Kidney tubule cell (primary cell): ENCODE measurements around the gene SMAD6.

ENCODE experiments used
- DNase-seq: peaks from one replicate; pipeline ENCODE4 v3.0.0-alpha.2; 2018; ENCODE audit warnings: low spot score

Gene SMAD6

GRCh38 chr15:66703540-66703941, 1.5 kb downstream of the SMAD6 start:
- DNase-seq, result peak; percentile 65

- DNase-seq, result peak; percentile 17
Measured at GRCh38 chr15:66704019-66704802, 2.2 kb downstream of the SMAD6 start.

- no peak for DNase-seq
Measured at GRCh38 chr15:66704803-66705153, 2.7 kb downstream of the SMAD6 start.

DNA sequence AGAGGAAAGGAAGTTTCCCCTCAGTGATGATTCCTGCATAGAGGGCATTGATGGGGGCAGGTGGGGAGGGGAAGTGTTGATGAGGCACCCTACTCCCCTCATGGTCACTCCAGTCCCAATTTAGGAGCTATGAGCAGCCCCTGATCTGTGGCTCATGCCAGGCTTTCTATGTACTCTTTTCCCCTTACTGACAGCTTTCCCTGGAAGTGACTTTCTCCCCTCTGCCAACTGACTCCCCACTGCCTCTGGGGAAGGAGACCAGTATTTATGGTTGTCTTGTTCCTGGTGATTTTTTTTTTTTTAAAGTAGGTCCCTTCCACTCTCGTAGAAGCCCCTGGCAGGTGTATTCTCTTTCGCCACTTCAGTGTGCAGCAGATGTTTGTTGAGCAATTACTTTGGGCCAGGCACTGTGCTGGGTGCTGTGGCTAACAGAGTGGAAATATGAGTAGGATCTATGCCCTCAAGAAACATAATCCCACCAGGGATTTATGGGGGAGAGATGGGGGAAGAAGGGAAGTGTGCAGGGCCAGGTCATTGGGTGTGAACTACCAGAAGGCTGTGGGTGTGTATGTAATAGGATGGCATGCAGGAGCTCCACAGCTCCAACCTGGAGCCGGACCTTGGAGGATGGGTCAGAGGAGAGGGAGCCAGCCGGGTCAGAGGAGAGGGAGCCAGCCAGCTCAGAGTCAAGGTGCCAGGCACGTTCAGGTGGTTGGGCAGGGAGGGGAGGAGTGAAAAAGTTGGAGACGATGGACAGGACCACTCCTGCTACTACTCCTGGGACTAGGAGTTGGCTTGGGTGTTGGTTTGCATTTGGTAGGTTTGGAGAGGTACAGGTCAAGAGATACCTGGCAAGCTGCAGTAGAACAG, 3.5 kb downstream of the SMAD6 start:
- DNase-seq, result no peak

DNA sequence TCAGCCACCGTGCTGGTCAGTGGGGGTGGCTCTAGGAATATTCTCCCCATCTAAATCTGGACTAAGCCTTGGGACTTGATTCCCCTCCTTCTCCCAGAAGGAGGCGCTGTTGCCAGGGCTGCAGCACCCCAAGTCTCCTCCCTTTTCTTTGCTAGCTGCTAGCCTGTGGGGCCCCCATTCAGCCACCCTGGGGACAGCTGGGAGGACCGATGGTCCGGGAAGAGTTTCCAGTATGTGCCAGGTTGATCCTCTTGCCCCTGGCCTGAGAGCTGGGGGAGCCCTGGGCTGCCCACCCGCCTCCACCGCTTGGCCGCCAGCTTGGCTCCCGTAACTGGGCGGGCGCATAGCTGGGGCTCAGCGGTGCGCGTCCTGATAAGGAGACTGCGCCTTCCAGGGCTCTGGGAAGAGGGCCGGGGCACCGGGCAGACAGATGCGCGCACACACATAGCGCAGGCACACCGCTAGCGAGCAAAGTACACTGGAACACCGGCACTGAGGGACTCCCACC, 4.2 kb downstream of the SMAD6 start:
- peak; percentile 80 for DNase-seq

DNA sequence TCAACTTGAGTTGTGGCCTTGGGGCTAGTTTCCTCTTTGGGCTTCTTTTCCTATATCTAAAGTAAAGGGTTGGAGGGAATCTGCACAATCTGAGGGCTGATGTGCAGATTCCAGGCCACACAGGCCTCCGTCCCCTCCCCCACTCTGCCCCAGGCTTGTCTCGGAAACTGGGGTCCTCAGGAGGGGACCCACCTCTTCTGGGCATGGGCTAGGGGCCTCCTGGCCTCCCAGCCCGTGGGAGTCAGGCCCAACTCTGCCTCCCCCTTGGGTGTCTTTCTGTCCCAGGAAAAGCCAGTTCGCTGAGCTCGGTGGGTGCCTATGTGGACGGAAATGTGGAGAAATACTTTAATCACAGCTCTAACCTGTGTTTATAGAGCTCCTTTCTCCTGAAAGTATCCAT, 4.8 kb downstream of the SMAD6 start:
- DNase-seq, result no peak

DNA sequence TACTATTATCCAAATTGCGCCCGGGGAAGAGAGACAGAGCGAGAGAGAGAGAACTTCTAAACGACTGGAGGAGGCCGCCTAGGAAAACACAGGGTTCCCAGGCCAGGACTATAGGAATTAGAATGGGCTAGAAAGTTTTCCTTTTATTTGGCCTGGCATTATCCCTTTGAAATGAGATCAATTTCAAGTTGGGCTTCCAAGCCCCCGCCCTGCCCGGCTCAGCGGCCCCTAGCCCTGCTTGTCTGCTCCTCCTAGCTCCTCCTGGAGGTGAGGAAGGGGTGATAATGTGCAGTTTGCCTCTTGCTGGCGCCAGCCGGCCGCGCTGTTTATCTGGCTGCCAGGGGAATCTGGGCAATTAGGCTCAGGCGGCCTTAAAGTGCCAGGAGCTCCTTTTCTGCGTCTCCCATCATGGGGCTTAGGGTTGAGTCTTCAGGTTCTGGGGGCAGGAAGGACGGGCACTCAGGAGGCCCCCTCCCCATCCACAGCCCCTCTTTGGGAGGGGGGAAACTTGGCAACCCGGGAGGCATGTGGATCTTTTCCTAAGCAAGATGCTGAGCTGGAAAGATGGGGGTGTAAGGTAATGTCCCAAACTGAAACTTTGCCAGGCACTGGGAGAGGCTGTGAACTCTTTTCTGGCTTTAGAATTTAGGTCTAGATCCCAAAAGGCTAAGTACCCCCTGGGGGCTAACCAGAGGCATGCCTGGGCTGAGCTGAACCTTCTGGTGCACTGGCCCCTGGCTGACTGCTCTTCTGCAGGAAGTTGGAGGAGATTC, 5.5 kb downstream of the SMAD6 start:
- DNase-seq, result peak; percentile 59

GRCh38 chr15:66708389-66708788, 6.4 kb downstream of the SMAD6 start:
- no peak for DNase-seq

DNA sequence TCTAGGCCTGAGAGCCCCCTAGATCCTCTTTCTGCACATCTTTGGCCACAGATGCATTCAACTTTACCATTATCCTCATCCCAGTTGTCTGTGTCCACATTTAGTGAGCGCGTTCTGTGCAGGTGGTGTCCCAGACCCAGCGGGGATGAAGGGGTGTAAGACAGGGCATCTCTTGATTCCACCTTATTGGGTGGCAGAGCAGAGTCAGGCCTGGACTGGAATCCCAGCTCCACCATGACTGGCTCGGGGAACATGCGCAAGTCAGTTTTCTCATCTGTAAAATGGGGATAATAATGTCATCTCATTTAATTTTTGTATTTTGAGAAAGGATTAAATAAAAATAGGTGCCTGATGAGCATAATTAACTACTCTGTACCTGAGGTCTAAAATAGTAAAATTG, 7.8 kb downstream of the SMAD6 start:
- DNase-seq, result no peak

DNA sequence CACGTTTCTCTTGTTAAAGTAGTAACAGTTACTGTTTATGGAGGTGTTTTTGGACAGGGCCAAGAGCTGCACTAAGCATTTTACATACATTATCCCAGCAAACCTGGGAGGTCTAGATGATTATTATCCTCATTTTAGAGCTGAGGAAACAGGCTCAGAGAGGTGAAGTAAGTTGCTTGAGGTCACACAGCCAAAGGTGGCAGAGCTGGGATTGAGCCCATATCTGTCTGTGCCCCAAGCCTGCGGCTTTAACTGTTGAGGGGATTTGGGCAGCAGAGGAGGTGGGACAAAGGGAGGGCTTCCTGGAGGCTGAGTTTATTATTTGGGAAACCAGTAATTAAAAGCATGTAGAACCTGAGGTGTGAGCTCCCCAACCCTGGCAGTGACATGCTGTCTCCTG, 9.2 kb downstream of the SMAD6 start:
- no peak for DNase-seq

DNA sequence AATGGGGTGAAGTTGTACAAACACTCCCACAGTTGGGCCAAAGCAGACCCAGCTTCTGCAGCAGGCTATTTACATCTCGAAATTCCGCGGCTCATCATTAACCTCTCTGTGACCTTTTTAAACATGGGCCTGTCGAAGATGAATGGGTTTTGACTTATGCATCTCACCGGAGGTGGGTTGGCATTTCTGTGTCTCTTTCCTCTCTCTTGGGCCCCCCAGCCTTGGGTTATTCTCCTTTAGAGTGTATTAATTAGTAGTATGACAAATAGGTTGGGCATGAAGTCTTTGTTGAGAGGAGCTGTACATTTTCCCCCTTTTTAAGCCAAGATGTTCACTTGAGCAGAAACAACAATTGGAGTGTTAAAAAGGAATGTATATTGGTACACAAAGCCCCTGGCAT, 9.8 kb downstream of the SMAD6 start:
- DNase-seq, result no peak

DNA sequence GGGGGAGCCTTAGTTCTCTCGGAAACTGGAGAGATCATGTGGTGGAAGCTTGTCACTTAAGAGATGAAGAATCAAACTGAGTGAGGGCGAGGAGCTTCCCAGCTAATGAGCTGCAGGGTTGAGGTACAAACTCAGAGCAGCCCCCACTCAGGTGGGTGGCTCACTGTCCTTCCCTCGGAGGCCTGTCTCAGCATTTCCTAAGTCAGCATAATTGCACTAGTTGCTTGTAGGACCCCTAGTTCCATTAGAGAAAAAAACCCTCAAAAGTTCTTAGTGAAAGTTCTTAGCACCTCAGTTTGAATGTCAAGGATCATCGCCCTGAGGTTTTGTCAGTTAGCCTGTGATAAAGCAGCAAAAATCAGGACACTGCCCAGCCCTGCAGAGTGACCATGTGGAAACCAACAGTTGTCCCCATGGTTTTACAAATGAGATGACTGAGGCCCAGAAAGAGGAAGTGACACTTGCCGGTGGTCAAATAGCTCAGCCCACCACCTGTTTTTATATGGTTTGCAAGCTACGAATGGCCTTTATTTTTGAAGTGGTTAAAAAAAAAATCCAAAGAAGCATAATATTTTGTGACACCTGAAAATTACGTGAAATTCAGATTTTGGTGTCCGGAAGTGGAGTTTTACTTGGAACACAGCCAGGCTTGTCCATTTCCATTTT, 11.9 kb downstream of the SMAD6 start:
- DNase-seq, result no peak

DNA sequence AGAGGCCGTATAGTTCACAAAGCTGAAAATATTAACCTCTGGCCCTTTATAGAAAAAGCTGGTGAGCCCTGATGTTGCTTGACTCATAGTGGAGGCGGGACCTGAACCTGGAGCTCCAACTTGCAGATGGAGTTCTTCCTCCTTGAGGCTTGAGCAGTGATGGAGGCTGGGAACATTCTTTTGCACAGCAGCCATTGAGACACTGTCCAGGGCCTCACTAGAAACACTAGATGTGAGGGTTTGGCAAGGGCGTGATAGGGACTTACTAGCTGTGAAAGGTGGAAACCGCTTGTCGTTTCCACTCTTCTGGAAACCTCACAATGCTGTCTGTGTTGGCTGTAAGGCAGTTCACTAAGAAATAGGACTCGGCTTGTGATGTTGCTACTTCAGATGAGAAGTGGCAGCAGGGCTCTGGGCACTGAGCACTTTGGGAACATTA, 12.5 kb downstream of the SMAD6 start:
- peak; percentile 71 for DNase-seq

DNA sequence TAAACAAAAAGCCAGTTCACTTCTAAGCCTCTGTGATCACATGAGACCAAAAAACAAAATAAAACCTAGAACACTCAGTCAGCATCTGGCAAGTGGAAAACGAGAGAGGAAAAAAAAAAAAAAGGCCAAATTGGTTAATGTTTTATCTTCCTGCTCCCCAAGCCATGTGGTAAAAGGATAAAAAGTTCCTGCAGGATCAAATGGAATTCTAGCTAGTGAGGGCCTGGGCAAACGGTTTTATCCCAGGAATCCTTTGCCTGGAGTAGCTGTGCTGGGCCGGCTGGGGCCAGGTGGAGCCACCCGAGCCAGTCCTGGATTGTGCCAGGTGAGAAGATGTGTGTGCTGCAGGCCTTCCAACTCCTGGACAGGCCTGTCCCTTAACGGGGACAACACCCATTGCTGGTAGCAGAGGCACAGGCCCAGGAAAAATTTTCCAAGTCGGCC, 13.2 kb downstream of the SMAD6 start:
- peak; percentile 67 for DNase-seq

GRCh38 chr15:66715720-66716655, 14.0 kb downstream of the SMAD6 start:
- no peak for DNase-seq

DNA sequence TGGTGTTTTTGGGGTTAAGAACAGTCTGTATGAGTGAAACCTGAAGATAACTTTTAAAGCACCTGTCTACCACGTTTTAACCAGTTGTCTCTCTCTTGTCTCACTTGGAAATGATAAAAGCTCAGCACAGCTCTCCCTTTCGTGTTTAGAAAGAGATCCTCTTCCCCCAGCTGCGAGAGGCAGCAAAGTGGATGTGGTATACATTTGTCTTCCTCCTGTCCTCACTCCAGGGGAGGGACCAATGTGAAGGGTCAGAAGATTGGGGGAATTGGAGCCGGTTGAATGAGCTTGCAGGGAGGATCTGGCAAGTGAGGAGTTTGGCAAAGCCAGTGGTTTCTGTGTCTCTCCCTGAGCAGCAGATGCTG, 14.6 kb downstream of the SMAD6 start:
- no peak for DNase-seq

DNA sequence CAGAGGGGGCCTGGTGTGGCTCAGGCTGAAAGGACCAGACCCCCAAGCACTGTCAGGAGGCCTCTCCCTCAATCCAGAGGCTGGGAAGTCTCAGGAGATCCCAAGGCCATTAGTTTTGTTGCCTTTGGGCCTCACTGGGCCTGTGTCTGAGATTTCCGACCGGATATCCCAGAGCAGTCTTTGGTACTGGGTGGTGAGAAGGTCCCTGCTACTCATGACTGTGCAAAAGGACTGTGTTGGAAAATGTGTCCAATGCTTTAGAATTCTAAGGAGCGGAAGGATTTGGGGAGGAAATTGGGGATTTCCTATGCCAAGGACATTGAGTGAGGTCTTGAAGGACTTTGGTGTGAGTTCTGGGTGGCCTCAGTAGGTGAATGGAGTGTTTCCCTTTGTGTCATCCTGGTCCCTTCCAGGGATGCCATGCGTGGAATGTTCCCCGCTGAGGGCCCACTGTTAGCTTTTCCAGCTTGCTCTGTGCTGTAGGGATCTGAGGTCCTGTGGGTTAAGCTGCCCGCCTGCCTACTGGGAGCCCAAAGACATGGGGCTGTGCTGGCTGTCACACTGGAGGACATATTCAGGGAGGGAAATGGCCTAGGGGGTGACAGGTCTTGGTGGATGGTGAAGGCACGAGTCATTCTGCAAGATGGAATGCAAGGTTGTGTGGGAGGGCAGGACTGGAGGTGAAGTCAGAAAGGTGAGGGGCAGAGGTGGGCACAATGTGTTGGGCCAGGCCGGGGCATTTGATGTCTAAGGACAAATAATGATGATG, 16.4 kb downstream of the SMAD6 start:
- peak; percentile 34 for DNase-seq

DNA sequence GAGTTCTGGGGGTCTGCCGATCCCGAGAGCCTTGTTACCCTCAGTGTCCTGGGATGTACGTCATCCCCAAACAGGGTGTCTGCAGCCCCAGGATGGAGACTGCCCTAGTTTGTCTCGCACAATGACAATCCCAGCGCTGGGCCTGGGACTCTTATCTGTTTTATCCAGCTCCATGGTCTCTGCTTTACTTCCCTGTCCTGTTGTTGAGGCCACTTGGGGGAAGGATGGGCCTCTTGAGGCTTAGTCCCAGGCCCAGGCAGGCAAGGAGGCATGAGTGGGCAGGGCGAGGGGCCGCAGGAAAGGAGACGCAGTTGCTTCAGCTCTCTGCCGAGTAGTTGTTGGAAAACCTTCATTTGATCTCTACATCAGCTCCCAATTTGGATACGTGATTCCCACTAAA, 17.4 kb downstream of the SMAD6 start:
- DNase-seq, result no peak

DNA sequence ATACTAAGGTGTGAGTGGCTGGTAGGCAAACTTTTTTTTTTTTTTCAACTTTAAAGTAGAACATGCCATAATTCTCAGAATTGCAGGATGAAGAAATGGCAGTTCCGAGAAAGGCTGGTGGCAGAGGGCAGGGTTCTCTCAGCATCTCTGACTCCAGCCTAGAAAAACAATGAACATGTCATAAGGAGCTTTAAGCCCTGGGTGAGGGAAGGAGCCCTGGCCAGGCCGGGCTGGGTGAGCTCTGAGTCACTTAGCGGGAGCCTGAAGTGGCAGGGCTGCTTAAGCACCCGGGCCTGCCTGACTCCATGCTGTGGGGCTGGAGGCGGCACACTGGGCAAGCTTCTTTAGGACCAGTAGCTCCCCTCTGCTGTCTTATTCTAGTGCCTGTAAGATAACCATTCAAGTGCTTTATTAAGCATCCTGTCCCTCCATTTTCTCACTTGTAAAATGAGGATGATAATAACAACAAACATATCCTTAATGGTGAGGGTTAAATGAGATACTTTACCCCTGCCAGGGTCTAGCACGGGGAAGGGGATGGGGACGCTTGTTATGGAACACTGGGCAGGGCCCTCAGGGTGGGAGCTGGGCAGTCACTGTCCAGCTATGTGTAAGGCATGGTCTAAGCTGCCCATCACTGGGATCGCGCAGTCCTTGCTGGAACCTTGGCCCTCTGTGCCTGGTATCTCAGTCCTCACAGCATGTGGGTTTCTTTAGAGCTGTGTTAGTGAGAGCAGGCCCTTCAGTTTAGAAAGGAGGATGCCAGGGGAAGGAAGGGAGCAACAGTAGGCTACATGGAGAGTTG, 18.4 kb downstream of the SMAD6 start:
- peak; percentile 86 for DNase-seq
